ENCODE measurements around the gene DUSP18.
A peak's percentile ranks its signal among the peaks of the same experiment; 100 is the strongest.
"Not testable (repeated sequence)": the region's sequence is repeated elsewhere in the genome, so short reads cannot be mapped to it uniquely, and the experiment has no call there.

The DUSP18 gene

GRCh38 chr22:30667494-30668385 is at the start of gene DUSP18:
DUSP18 (minus strand) TSS chr22:30667875; CDS start chr22:30664003, 3,872 bp downstream.
- ATAC-seq, result peak; percentile 90 to 92

GRCh38 chr22:30714062-30714461 is 46.4 kb upstream of the DUSP18 start:
- no peak for ATAC-seq

DNA sequence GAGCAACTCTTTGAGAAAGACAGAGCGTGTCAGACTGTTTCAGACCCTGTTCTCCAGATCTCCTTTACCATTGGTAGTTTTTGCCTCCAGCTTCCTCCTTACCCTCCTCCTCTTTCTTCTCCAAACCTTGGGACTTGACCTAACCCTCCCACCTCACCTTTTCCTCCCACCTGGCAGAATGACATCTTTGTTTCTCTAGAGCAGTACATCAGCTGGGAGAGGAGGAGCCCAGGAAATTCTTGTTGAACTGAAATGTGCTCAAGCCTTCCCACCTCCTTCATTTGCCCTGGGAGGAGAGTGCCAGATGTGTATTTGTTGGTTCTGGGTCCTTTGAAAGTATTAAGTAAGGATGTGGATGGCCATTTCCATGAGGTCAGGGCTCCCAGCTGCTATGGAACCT is 44.4 kb upstream of the DUSP18 start:
- no peak for ATAC-seq

GRCh38 chr22:30709980-30710379 is 42.3 kb upstream of the DUSP18 start:
- peak; percentile 67 to 89 for ATAC-seq

DNA sequence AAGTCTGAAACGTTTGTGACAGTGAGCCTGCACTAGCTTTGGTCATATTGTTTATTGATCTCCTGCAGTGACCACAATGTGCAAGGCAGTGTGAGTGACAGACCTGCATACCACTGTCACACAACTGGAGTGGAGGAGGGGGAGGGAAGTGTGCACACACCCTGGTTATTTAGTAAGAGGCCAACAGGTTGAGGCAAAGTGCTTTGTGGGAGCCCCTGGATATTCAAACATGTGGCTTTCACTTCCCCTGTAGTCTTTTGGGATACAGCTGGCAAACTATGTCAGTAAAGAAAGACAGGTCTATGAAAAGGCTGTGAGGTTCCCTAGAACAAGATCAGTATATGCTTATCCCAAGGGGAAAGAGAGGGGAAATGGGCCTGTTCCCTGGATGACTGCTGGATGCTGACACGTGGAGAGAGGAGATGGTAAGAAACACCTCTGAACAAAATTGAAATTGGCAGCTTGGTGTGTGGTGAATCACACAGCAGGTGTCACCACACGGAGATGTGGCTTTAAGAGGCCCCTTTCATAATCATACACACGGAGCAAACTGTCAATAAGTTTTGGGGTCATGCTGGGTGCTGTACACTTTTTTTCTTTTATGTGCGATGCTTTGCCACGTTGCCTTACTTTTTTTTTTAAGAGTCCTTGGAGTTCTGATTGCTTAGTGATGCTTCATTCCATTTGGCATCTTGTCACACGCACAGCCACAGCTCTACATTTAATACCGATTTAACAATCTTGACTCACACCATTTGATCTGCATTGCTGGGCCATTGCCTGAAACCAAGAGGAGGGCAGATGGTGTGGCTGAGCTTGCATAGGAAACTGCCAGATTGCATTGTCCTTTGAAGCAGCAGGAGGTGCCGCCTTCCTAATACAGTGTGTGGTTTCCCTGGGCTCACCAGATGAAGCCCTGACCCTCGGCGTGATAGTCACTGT is 38.3 kb upstream of the DUSP18 start:
- peak; percentile 63 to 77 for ATAC-seq

DNA sequence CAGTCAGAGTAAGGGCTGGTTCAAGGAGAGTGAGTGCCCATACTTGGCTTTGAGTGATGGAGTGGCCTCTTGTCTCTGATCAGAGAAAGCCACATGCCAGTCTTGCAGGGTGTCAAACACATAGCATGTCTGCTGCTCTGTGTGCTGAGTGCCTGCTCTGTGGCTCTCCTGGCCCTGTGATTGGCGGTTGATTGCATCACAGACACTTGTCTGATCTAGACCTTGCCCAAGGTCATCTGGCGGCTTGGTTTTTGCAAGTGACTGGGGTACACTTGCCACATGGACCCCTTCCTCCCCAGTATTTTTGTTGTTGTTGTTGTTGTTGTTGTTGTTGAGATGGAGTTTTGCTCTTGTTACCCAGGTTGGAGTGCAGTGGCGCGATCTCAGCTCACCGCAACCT is 37.3 kb upstream of the DUSP18 start:
- ATAC-seq, result no peak

DNA sequence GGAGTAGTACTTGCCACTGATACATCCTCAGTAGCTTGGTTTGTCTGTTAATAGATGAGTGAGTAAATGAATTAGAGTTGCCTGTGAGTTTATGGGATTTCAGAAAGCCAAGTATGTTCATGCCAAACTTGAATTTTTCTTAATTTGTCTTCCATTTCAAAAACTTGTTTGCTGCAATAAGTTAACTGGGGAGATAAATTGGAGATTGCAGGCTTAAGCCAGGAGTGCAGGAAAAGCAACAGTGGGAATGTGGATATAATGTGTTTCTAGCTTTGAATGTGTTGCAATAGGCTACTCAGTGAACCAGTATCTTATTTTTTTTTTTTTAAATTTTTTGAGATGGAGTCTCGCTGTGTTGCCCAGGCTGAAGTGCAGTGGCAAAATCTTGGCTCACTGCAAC is 35.2 kb upstream of the DUSP18 start:
- no peak for ATAC-seq

- ATAC-seq, result no peak
Observed at GRCh38 chr22:30701872-30702271, 34.2 kb upstream of the DUSP18 start.

GRCh38 chr22:30697975-30698374 is 30.3 kb upstream of the DUSP18 start:
- no peak for ATAC-seq

DNA sequence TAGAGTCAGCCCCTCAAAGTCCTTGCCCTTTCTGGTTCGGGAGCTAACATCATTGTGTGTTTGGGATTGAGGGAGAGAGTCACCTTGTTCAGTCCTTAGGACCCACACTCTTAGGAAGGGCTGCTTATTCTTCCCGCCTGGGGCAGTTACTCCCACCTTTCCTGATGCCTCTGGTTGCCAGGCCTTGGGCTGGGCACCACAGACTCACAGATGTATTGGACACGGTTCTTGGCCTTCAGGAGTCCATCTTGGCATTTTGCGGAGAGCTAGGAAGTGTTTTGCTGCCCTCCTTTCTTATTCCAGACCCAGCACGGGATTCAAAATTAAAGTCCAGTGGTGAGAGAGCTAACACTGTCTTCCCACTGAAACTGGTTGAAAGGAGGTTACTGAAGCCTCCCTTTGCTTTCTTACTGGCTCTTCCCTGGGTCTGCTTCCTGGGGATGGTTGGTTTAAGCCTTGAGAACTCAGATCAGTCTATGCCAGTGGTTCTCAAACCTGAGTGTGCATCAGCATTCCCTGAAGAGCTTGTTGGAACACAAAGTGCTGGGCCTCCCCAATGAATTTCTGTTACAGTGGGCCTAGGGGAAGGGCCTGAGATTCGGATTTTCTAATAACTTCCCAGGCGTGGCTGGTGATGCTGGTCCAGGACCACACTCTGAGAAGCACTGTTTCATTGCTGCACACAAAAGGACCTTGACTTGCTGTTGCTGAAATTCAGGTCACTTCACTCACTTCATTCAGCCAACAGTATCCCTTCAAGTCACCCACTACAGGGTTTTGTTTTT is 28.4 kb upstream of the DUSP18 start:
- no peak for ATAC-seq

- ATAC-seq, result no peak
Observed at GRCh38 chr22:30695351-30695851, 27.7 kb upstream of the DUSP18 start.

DNA sequence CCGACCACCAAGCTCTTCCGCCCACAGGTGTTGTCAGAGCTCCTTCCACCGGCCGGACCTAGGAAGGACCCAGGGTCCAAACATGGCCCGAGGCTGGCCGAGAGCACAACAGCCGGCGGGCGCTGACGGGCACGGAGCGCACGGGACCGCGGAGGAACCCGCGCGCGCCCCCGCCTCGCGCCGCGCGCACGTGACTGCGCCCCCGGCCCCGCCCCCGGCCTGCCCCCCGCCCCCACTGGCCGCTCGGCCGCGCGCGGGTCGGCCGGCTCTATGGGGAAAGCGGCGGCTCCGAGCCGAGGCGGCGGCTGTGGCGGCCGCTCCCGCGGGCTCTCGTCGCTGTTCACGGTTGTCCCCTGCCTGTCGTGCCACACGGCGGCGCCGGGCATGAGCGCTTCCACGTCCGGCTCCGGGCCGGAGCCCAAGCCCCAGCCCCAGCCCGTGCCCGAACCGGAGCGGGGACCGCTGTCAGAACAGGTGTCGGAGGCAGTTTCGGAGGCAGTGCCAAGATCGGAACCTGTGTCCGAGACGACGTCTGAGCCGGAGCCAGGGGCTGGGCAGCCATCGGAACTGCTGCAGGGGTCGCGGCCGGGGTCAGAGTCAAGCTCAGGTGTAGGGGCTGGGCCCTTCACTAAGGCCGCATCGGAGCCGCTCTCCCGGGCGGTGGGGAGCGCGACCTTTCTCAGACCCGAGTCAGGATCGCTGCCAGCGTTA is 27.1 kb upstream of the DUSP18 start, which contains the start of gene OSBP2:
TSS of gene OSBP2 (plus strand) at position 235 of the 711 bp plus-strand sequence. CDS start at position 271, 36 bp downstream.
- peak; percentile 34 to 50 for ATAC-seq

DNA sequence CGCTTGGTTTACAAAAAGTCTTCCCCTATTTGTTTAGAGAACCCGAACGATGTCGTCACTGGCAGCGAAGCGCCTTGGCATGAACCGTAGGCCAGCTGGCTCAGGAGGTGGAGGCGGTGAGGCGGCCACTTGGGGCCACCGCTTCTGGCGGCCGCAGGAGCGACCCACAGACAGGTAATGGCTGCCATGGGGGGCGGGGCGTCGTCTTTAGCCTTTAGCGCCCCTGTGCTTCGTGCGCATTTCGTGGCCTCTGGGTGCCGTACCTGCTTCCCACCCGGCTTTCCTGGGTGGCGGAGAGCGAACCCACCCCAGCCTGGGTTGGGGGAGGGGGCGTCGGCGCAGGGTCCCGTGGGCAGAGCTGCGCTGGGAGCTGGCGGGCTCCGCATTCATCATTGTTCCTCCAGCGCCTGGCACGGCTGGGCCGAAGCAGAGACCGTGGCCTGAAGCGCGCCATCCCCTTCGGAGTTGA is 26.5 kb upstream of the DUSP18 start:
- peak; percentile 61 to 77 for ATAC-seq

DNA sequence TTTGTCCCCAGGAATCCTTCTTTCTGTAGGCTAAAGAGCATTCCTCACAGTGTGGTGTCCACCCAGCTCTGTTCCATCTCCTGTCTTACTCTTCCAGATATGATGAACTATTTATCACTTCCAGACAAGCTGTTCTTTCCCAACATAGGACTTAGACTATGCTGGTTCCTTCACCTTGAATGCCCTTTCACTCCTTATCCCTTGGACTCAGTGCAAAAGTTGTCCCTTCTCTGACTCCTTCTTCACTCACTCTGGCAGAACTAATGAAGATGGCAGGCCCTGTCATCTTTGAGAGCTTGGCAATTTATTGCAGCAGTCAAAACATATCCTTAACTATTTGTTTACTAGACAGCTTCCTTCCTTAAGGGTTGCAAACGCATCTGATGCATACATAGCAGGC is 23.5 kb upstream of the DUSP18 start:
- no peak for ATAC-seq

- ATAC-seq, result no peak
Observed at GRCh38 chr22:30689622-30690021, 21.9 kb upstream of the DUSP18 start.

DNA sequence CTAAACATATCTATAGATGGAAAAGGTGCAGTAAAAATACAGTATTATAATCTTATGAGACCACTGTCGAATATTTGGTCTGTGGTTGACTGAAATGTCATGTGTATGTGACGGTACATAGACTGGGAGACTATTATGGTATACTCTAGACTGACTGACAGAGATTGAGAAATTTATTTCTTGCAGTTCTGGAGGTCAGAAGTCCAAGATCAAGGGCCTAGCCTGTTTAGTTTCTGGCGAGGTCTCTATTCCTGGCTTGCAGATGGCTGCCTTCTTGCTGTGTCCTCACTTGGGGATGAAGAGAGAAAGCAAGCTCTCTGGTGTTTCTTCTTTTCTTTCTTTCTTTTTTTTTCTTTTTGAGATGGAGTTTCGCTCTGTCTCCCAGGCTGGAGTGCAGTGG is 19.7 kb upstream of the DUSP18 start:
- no peak for ATAC-seq

- no peak for ATAC-seq
Observed at GRCh38 chr22:30685178-30685577, 17.5 kb upstream of the DUSP18 start.

DNA sequence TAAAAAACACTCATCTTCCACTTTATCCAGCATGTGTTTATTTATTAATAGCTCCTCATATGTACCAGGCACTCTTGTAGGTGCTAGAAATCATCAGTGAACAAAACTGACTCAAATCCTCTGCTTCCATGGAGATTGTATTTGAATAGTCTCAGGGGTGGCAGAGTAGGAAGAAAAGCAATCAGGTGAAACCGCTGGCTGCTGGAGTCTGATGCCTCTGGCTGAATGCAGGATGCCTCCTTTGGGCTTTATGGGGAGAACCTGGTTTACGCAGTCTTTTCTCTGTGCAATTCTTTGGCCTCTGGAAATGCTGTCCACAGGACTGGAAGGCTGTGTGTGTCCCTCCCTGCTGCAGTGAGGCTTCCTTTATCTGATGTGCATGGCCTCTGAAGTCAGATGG is 14.2 kb upstream of the DUSP18 start:
- no peak for ATAC-seq

DNA sequence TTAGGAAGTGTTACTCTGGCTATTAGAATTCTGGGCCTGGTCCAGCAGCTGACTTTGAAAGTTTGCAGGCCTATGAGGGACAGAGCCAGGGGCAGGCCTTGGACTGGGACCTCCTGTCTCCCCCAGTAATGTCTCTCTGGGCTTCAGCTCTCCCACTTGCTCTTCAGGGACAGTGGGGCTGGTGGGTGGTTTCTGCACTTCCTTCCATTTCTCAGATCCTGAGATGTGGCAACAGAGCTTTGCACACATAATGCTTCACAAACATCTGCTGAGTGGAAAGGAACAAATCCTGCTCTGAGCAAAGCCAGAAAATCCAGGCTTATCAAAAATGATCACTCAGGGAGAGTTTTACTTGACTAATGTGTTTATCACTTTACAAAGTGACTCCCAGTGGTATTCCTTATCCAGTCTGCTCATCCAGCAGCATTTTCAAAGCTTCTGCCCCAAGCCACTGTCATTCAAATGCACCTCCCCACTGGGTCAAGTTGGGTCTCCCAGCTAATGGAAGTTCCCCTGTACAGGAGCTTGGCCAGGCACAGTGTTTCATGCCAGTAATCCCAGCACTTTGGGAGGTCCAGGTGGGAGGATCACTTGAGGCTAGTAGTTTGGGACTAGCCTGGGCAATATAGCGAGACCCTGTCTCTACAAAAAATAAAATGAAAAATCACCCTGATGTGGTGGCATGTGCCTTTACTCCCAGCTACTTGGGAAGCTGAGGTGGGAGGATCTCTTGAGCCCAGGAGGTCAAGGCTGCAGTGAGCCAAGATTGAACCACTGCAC is 13.5 kb upstream of the DUSP18 start:
- ATAC-seq, result no peak

- ATAC-seq, result not testable (repeated sequence)
Observed at GRCh38 chr22:30679895-30680690, 12.4 kb upstream of the DUSP18 start.

Measured in activated CD4-positive, CD25-positive, alpha-beta regulatory T cell treated with anti-CD3 and anti-CD28 coated beads, Interleukin-2, amount 50 U/mL, for 24 hours (primary cell).